A549 (cell line): Measurements from ENCODE around the gene MAN2A2. TPM values are rescaled to one million over a fixed set of nuclear protein-coding genes. Genes with fewer than 3 reads are reported as not detected.
A peak's percentile ranks its signal among the peaks of the same experiment; 100 is the strongest.

Source experiments
- ATAC-seq, 2 experiments: fragments of 200-7000 bp in 1 of 2; fragments of >200 bp in 1 of 2; cut with Nextera tagmentation in 1 of 2; cut with Tn5 transposase in 1 of 2; 3 replicates each; pipeline versions ENCODE4 v1.8.0 to v1.9.1; 2018 to 2020; ENCODE audit warnings: mild to moderate bottlenecking in 1 of 2, moderate library complexity in 1 of 2
- CTCF ChIA-PET: fragments of 300-600 bp; sonication (Branson Sonifier 250); formaldehyde crosslinking; extraction: SDS; loops from one replicate; lab custom pipeline; 2021; ENCODE audit warnings: antibody characterized with exemption, inconsistent platforms; lab: Yijun Ruan, JAX
- POLR2A ChIA-PET: fragments of 350-600 bp; formaldehyde crosslinking; extraction: SDS; loops from one replicate; lab custom pipeline; 2021; ENCODE audit warnings: antibody characterized with exemption, inconsistent platforms; lab: Yijun Ruan, JAX
- DNase-seq, 2 experiments: peaks; one replicate each; pipeline versions ENCODE4 v3.0.0 to v3.0.0-alpha.2; 2011 to 2016; ENCODE audit warnings: low read depth in 1 of 2, low spot score in 1 of 2
- FAIRE-seq: peaks from 2 replicates; lab custom pipeline; 2011; peaks lifted over from hg19 to GRCh38; lab: Jason Lieb, UNC
- H3K27ac ChIP-seq, 2 experiments: fragments of >200 bp; sonication (Bioruptor Twin); formaldehyde crosslinking; 3 replicates each; pipeline ENCODE4 v1.5.1; 2016 to 2017
- H3K4me1 ChIP-seq: fragments of >200 bp; sonication (Bioruptor Twin); formaldehyde crosslinking; 3 replicates; pipeline ENCODE4 v1.6.1; 2016
- H3K4me2 ChIP-seq: fragments of >200 bp; sonication (Bioruptor Twin); formaldehyde crosslinking; 3 replicates; pipeline ENCODE4 v1.6.1; 2016
- H3K4me3 ChIP-seq: fragments of >200 bp; sonication (Bioruptor Twin); formaldehyde crosslinking; 3 replicates; pipeline ENCODE4 v1.5.1; 2016
- H3K9me3 ChIP-seq: fragments of >200 bp; sonication (Bioruptor Twin); formaldehyde crosslinking; 3 replicates; pipeline ENCODE4 v1.6.1; 2016
- BHLHE40 ChIP-seq: IDR thresholded peaks from 2 replicates; pipeline ENCODE4 v1.6.1; 2012; ENCODE audit warnings: low read depth, low read length, inconsistent platforms
- CTCF ChIP-seq: fragments of >200 bp; sonication (Bioruptor Twin); formaldehyde crosslinking; IDR thresholded peaks from 3 replicates; pipeline ENCODE4 v1.5.1; 2016
- FOSB ChIP-seq: fragments of 250-450 bp; sonication (Bioruptor Pico); IDR thresholded peaks from 2 replicates; pipeline ENCODE4 v1.5.0; 2020; ENCODE audit warnings: mild to moderate bottlenecking, moderate library complexity
- HDAC2 ChIP-seq: fragments of 200-600 bp; sonication (generic); IDR thresholded peaks from 2 replicates; pipeline ENCODE4 v1.6.1; 2016
- HES2 ChIP-seq: fragments of >200 bp; sonication (Bioruptor Twin); formaldehyde crosslinking; IDR thresholded peaks from 2 replicates; pipeline ENCODE4 v1.6.1; 2016
- HOXA7 ChIP-seq: fragments of 250-450 bp; sonication (Bioruptor Pico); IDR thresholded peaks from 2 replicates; pipeline ENCODE4 v1.5.0; 2020; ENCODE audit warnings: mild to moderate bottlenecking, moderate library complexity
- HOXB13 ChIP-seq: fragments of 250-450 bp; sonication (Bioruptor Pico); IDR thresholded peaks from 2 replicates; pipeline ENCODE4 v1.5.0; 2020; ENCODE audit warnings: low read depth, mild to moderate bottlenecking, moderate library complexity
- JUN ChIP-seq, 2 experiments: fragments of >200 bp; sonication (Bioruptor Twin); formaldehyde crosslinking; IDR thresholded peaks; 2 replicates in 1 of 2; 3 replicates in 1 of 2; pipeline ENCODE4 v1.6.1; 2016 to 2017
- JUNB ChIP-seq: fragments of >200 bp; sonication (Bioruptor Twin); formaldehyde crosslinking; IDR thresholded peaks from 2 replicates; pipeline ENCODE4 v1.6.1; 2016
- KDM1A ChIP-seq: fragments of 200-600 bp; sonication (generic); IDR thresholded peaks from 2 replicates; pipeline ENCODE4 v1.6.1; 2016; ENCODE audit warnings: low read depth, mild to moderate bottlenecking
- MYC ChIP-seq: IDR thresholded peaks from 2 replicates; pipeline ENCODE4 v1.6.1; 2012; ENCODE audit warnings: mild to moderate bottlenecking, inconsistent platforms, low read length, improper control_type of control experiment, borderline replicate concordance
- NPAS2 ChIP-seq: fragments of 250-450 bp; sonication (Bioruptor Pico); IDR thresholded peaks from 2 replicates; pipeline ENCODE4 v1.8.0; 2022; ENCODE audit warnings: mild to moderate bottlenecking, moderate library complexity, borderline replicate concordance
- PBX3 ChIP-seq: IDR thresholded peaks from 2 replicates; pipeline ENCODE4 v1.6.1; 2012
- POLR2A ChIP-seq: IDR thresholded peaks from 2 replicates; pipeline ENCODE4 v1.6.1; 2012; ENCODE audit warnings: mild to moderate bottlenecking, low read length
- POLR2AphosphoS2 ChIP-seq: conservative IDR thresholded peaks from 2 replicates; pipeline ENCODE4 v1.6.1; 2012; ENCODE audit warnings: low read length, improper control_type of control experiment, inconsistent platforms
- RARB ChIP-seq: fragments of 250-450 bp; sonication (Bioruptor Pico); IDR thresholded peaks from 2 replicates; pipeline ENCODE4 v1.8.0; 2021; ENCODE audit warnings: mild to moderate bottlenecking, moderate library complexity
- SREBF2 ChIP-seq: fragments of 450-650 bp; IDR thresholded peaks from 2 replicates; pipeline ENCODE4 v1.6.1; 2014; ENCODE audit warnings: mild to moderate bottlenecking, moderate library complexity
- ZC3H11A ChIP-seq: fragments of 450-650 bp; IDR thresholded peaks from 2 replicates; pipeline ENCODE4 v1.6.1; 2014; ENCODE audit warnings: antibody characterized with exemption, mild to moderate bottlenecking
- ZFP36 ChIP-seq: fragments of 450-650 bp; IDR thresholded peaks from 2 replicates; pipeline ENCODE4 v1.6.1; 2014; ENCODE audit warnings: borderline replicate concordance; ENCODE audit not compliant: partially characterized antibody
- ZSCAN20 ChIP-seq: fragments of 250-450 bp; sonication (Bioruptor Pico); IDR thresholded peaks from 2 replicates; pipeline ENCODE4 v1.8.0; 2022; ENCODE audit warnings: mild to moderate bottlenecking, moderate library complexity
- WGBS: methylation state at CpG from one replicate; pipeline ENCODE4 v1.1.6; 2017; ENCODE audit errors: missing lambda C conversion rate; 5-methylcytosine and 5-hydroxymethylcytosine counted together
- polyA plus RNA-seq, 4 experiments: library from polyadenylated mRNA; depleted of rRNA in 3 of 4; stranded (reverse); fragments of >200 nt; fragmentation: RNase III in 1 of 4; extraction: RNeasy Plus Mini Kit Qiagen cat#74134 plus additional on column Dnase treatment in 1 of 4; gene quantifications; 2 replicates in 3 of 4; 3 replicates in 1 of 4; pipeline ENCODE4 v1.2.3, GENCODE V29; 2011 to 2017

Gene MAN2A2
- polyA plus RNA-seq, 2 of the 4 experiments (the other 2 are of a cell fraction): 22.0 to 32.6 TPM

GRCh38 chr15:90959028-90959595 lies 56.0 kb downstream of the MAN2A2 start:
- Histone ChIP-seq H3K9me3 (no peaks in the 10 kb centered on the region), H3K4me1 (peaks cover 18% of the 10 kb centered on the region), H3K4me2 (no peak overlapping the region), H3K4me3 (no peak overlapping the region), H3K27ac (no peak overlapping the region)
- DNase-seq (no peak), ATAC-seq (no peak), FAIRE-seq (no peak)
- WGBS: 90% methylated on average over 8 of the region's 8 CpGs
- no peak for TF ChIP-seq HOXB13
- TF ChIP-seq POLR2AphosphoS2: no peak
- TF ChIP-seq HES2: no peak
- TF ChIP-seq MYC: no peak
- no peak for TF ChIP-seq BHLHE40
- no peak for TF ChIP-seq PBX3
- TF ChIP-seq SREBF2: no peak
- no peak for TF ChIP-seq RARB (CRISPR knock-in tag)
- no peak for TF ChIP-seq ZFP36
- no peak for TF ChIP-seq CTCF
- TF ChIP-seq JUNB: no peak
- no peak for TF ChIP-seq HOXA7 (CRISPR knock-in tag)
- ChIA-PET POLR2A (no interaction called here), CTCF (interaction anchor here (0.9 to 25.4 kb wide), 7 partner anchors 10 to 93 kb away, joined by 3 to 536 read pairs (median 127); partner anchors contain the start of genes HDDC3, MAN2A2 and UNC45A)

- ATAC-seq: no peak
- Histone ChIP-seq H3K27ac (no peak overlapping the region), H3K9me3 (no peaks in the 10 kb centered on the region), H3K4me3 (no peak overlapping the region), H3K4me1 (peaks cover 15% of the 10 kb centered on the region), H3K4me2 (no peak overlapping the region)
- POLR2A ChIA-PET: no interaction called here
- 88% methylated on average over 5 of the region's 5 CpGs for whole genome bisulfite sequencing
- DNase-seq: no peak
- no peak for TF ChIP-seq SREBF2
- TF ChIP-seq HDAC2: no peak
- no peak for TF ChIP-seq ZSCAN20 (CRISPR knock-in tag)
- no peak for TF ChIP-seq ZC3H11A
- no peak for TF ChIP-seq KDM1A
- peak; percentile 4; the same call in 1 of the 2 replicates for TF ChIP-seq POLR2A
- no peak for FAIRE-seq
- CTCF ChIA-PET: interaction anchor here (0.6 to 25.4 kb wide), 8 partner anchors 9 to 312 kb away, joined by 3 to 536 read pairs (median 99); partner anchors contain the start of genes HDDC3 and UNC45A
These were observed 56.8 kb downstream of the MAN2A2 start for GRCh38 chr15:90959894-90960293.

GRCh38 chr15:90960298-90961091 lies 57.4 kb downstream of the MAN2A2 start:
- DNase-seq: no peak
- ChIA-PET CTCF (interaction anchor here (0.6 to 25.4 kb wide), 8 partner anchors 9 to 311 kb away, joined by 3 to 536 read pairs (median 99); partner anchors contain the start of genes HDDC3 and UNC45A), POLR2A (no interaction called here)
- H3K9me3 ChIP-seq: no peaks in the 10 kb centered on the region
- no peak overlapping the region for H3K27ac ChIP-seq
- no peak overlapping the region for H3K4me3 ChIP-seq
- no peak for FAIRE-seq
- peaks cover 14% of the 10 kb centered on the region for H3K4me1 ChIP-seq
- WGBS: 89% methylated on average over 20 of the region's 20 CpGs
- no peak overlapping the region for H3K4me2 ChIP-seq
- ATAC-seq: no peak
- TF ChIP-seq FOSB (CRISPR knock-in tag): no peak
- no peak for TF ChIP-seq NPAS2 (CRISPR knock-in tag)
- no peak for TF ChIP-seq JUN (IDR thresholded peaks at IDR 0.05)
- no peak for TF ChIP-seq ZSCAN20 (CRISPR knock-in tag)
